ENCODE measurements around the gene FLNB.

FLNB gene

GRCh38 chr3:58167431-58168351, 159.5 kb downstream of the FLNB start:
- H3K4me3 ChIP-seq (replicated peaks; ENCODE audit: low read depth, low read length) = no peak overlapping the region

GRCh38 chr3:58168498-58168897, 160.3 kb downstream of the FLNB start:
- H3K4me3 ChIP-seq (replicated peaks; ENCODE audit: low read depth, low read length) = no peak overlapping the region
- DNase-seq (ENCODE audit: extremely low read depth, low read depth) = no peak
- TF ChIP-seq CTCF (IDR thresholded peaks at IDR 0.05; ENCODE audit: low read depth, low read length, missing control alignments) = no peak

More at GRCh38 chr3:58167431-58168351, 159.5 kb downstream of the FLNB start:
- peak; percentile 96 for TF ChIP-seq CTCF (IDR thresholded peaks at IDR 0.05; ENCODE audit: low read depth, low read length, missing control alignments)
- peak; percentile 45 for DNase-seq (ENCODE audit: extremely low read depth, low read depth)

- H3K4me3 ChIP-seq (replicated peaks; ENCODE audit: low read depth, low read length) = no peak overlapping the region
- DNase-seq (ENCODE audit: extremely low read depth, low read depth) = no peak
- no peak for TF ChIP-seq CTCF (IDR thresholded peaks at IDR 0.05; ENCODE audit: low read depth, low read length, missing control alignments)
Observed at GRCh38 chr3:58169371-58169770, 161.1 kb downstream of the FLNB start.

- DNase-seq (ENCODE audit: extremely low read depth, low read depth) = no peak
- no peak overlapping the region for H3K4me3 ChIP-seq (replicated peaks; ENCODE audit: low read depth, low read length)
- no peak for TF ChIP-seq CTCF (IDR thresholded peaks at IDR 0.05; ENCODE audit: low read depth, low read length, missing control alignments)
Observed at GRCh38 chr3:58170376-58170775, 162.2 kb downstream of the FLNB start.

GRCh38 chr3:58171126-58171525, 162.9 kb downstream of the FLNB start:
- no peak for DNase-seq (ENCODE audit: extremely low read depth, low read depth)
- H3K4me3 ChIP-seq (replicated peaks; ENCODE audit: low read depth, low read length) = no peak overlapping the region
- TF ChIP-seq CTCF (IDR thresholded peaks at IDR 0.05; ENCODE audit: low read depth, low read length, missing control alignments) = no peak

- TF ChIP-seq CTCF (IDR thresholded peaks at IDR 0.05; ENCODE audit: low read depth, low read length, missing control alignments) = no peak
- no peak for DNase-seq (ENCODE audit: extremely low read depth, low read depth)
- H3K4me3 ChIP-seq (replicated peaks; ENCODE audit: low read depth, low read length) = no peak overlapping the region
Observed at GRCh38 chr3:58173029-58173668, 164.9 kb downstream of the FLNB start.

Measured in HFF-Myc (cell line).